Stimulated activated memory B cell treated with anti-CD40 and anti-IgM and Interleukin-4, amounts not matched to agents 10 μg/mL and 1 μg/mL and 100 μg/mL, for 72 hours (primary cell): ENCODE measurements around the gene IMMP2L.
"Not testable (repeated sequence)": the region's sequence is repeated elsewhere in the genome, so short reads cannot be mapped to it uniquely, and the experiment has no call there.

Source experiments
- ATAC-seq: fragments of 150-1000 bp; cut with Tn5 transposase; 2 replicates; pipeline ENCODE4 v1.10.0; 2021
- H3K27ac Mint-ChIP-seq: one replicate; pipeline ENCODE4 v1.8.0; 2022; ENCODE audit warnings: mild to moderate bottlenecking, mixed read lengths
- H3K27me3 Mint-ChIP-seq: one replicate; pipeline ENCODE4 v1.8.0; 2022; ENCODE audit warnings: mixed read lengths
- H3K36me3 Mint-ChIP-seq: one replicate; pipeline ENCODE4 v1.8.0; 2022; ENCODE audit warnings: mixed read lengths
- H3K4me1 Mint-ChIP-seq: one replicate; pipeline ENCODE4 v1.8.0; 2022; ENCODE audit warnings: mixed read lengths
- H3K4me3 Mint-ChIP-seq: one replicate; pipeline ENCODE4 v1.8.0; 2022; ENCODE audit warnings: mild to moderate bottlenecking, moderate library complexity, mixed read lengths
- H3K9me3 Mint-ChIP-seq: one replicate; pipeline ENCODE4 v1.8.0; 2022; ENCODE audit warnings: mixed read lengths

The IMMP2L gene

GRCh38 chr7:110947408-110947807 lies 614.9 kb downstream of the IMMP2L start:
- Mint-ChIP-seq H3K4me3 (no peak overlapping the region), H3K4me1 (no peaks in the 10 kb centered on the region), H3K27ac (no peak overlapping the region), H3K9me3 (no peaks in the 10 kb centered on the region), H3K36me3 (no peaks in the 10 kb centered on the region), H3K27me3 (no peaks in the 10 kb centered on the region)
- ATAC-seq = no peak

GRCh38 chr7:110944966-110945644 lies 617.2 kb downstream of the IMMP2L start:
- Mint-ChIP-seq H3K9me3 (no peaks in the 10 kb centered on the region), H3K4me3 (no peak overlapping the region), H3K36me3 (no peaks in the 10 kb centered on the region), H3K27me3 (no peaks in the 10 kb centered on the region), H3K4me1 (no peaks in the 10 kb centered on the region), H3K27ac (no peak overlapping the region)
- no peak for ATAC-seq

- Mint-ChIP-seq H3K27me3 (no peaks in the 10 kb centered on the region), H3K4me3 (no peak overlapping the region), H3K9me3 (no peaks in the 10 kb centered on the region), H3K4me1 (no peaks in the 10 kb centered on the region), H3K36me3 (no peaks in the 10 kb centered on the region), H3K27ac (no peak overlapping the region)
- ATAC-seq = no peak
Observed at GRCh38 chr7:110944448-110944847, 617.8 kb downstream of the IMMP2L start.

- H3K36me3 Mint-ChIP-seq = no peaks in the 10 kb centered on the region
- no peaks in the 10 kb centered on the region for H3K4me1 Mint-ChIP-seq
- ATAC-seq = no peak
- no peak overlapping the region for H3K4me3 Mint-ChIP-seq
- no peaks in the 10 kb centered on the region for H3K9me3 Mint-ChIP-seq
- H3K27me3 Mint-ChIP-seq = no peaks in the 10 kb centered on the region
- no peak overlapping the region for H3K27ac Mint-ChIP-seq
Observed at GRCh38 chr7:110943701-110944345, 618.5 kb downstream of the IMMP2L start.

GRCh38 chr7:110941385-110941784 lies 620.9 kb downstream of the IMMP2L start:
- H3K27me3 Mint-ChIP-seq = no peaks in the 10 kb centered on the region
- no peaks in the 10 kb centered on the region for H3K4me1 Mint-ChIP-seq
- H3K36me3 Mint-ChIP-seq = peaks cover 15% of the 10 kb centered on the region
- H3K27ac Mint-ChIP-seq = no peak overlapping the region
- ATAC-seq = no peak
- peaks cover 6% of the 10 kb centered on the region for H3K9me3 Mint-ChIP-seq
- H3K4me3 Mint-ChIP-seq = no peak overlapping the region

GRCh38 chr7:110940756-110941155 lies 621.5 kb downstream of the IMMP2L start:
- Mint-ChIP-seq H3K27me3 (no peaks in the 10 kb centered on the region), H3K9me3 (peaks cover 6% of the 10 kb centered on the region), H3K4me1 (no peaks in the 10 kb centered on the region), H3K4me3 (no peak overlapping the region), H3K36me3 (peaks cover 21% of the 10 kb centered on the region), H3K27ac (no peak overlapping the region)
- ATAC-seq = no peak

- peaks cover 9% of the 10 kb centered on the region for H3K9me3 Mint-ChIP-seq
- peaks cover 32% of the 10 kb centered on the region for H3K36me3 Mint-ChIP-seq
- no peak overlapping the region for H3K27ac Mint-ChIP-seq
- H3K27me3 Mint-ChIP-seq = no peaks in the 10 kb centered on the region
- no peak overlapping the region for H3K4me3 Mint-ChIP-seq
- ATAC-seq = no peak
- no peaks in the 10 kb centered on the region for H3K4me1 Mint-ChIP-seq
Observed at GRCh38 chr7:110938165-110938564, 624.1 kb downstream of the IMMP2L start.

GRCh38 chr7:110936665-110937064 lies 625.6 kb downstream of the IMMP2L start:
- H3K9me3 Mint-ChIP-seq, H3K27ac Mint-ChIP-seq, H3K4me3 Mint-ChIP-seq, H3K4me1 Mint-ChIP-seq, ATAC-seq, H3K27me3 Mint-ChIP-seq: not testable (repeated sequence)
- peaks cover 32% of the 10 kb centered on the region for H3K36me3 Mint-ChIP-seq

GRCh38 chr7:110929480-110930249 lies 632.6 kb downstream of the IMMP2L start:
- no peak for ATAC-seq
- Mint-ChIP-seq H3K9me3 (peaks cover 3% of the 10 kb centered on the region), H3K4me3 (no peak overlapping the region), H3K27me3 (no peaks in the 10 kb centered on the region), H3K27ac (no peak overlapping the region), H3K36me3 (peaks cover under 1% of the 10 kb centered on the region), H3K4me1 (peaks cover 5% of the 10 kb centered on the region)

GRCh38 chr7:110922906-110923305 lies 639.4 kb downstream of the IMMP2L start:
- H3K27ac Mint-ChIP-seq = no peak overlapping the region
- H3K4me1 Mint-ChIP-seq = peaks cover 4% of the 10 kb centered on the region
- H3K36me3 Mint-ChIP-seq = no peaks in the 10 kb centered on the region
- no peaks in the 10 kb centered on the region for H3K9me3 Mint-ChIP-seq
- H3K4me3 Mint-ChIP-seq = no peak overlapping the region
- no peaks in the 10 kb centered on the region for H3K27me3 Mint-ChIP-seq
- no peak for ATAC-seq

GRCh38 chr7:110921595-110922151 lies 640.6 kb downstream of the IMMP2L start:
- no peak overlapping the region for H3K4me3 Mint-ChIP-seq
- no peak overlapping the region for H3K27ac Mint-ChIP-seq
- H3K27me3 Mint-ChIP-seq = no peaks in the 10 kb centered on the region
- no peaks in the 10 kb centered on the region for H3K9me3 Mint-ChIP-seq
- no peaks in the 10 kb centered on the region for H3K36me3 Mint-ChIP-seq
- peaks cover 4% of the 10 kb centered on the region for H3K4me1 Mint-ChIP-seq
- no peak for ATAC-seq

GRCh38 chr7:110918949-110919548 lies 643.2 kb downstream of the IMMP2L start:
- H3K9me3 Mint-ChIP-seq = no peaks in the 10 kb centered on the region
- no peaks in the 10 kb centered on the region for H3K36me3 Mint-ChIP-seq
- peaks cover 4% of the 10 kb centered on the region for H3K4me1 Mint-ChIP-seq
- no peak overlapping the region for H3K4me3 Mint-ChIP-seq
- H3K27ac Mint-ChIP-seq = no peak overlapping the region
- ATAC-seq = no peak
- H3K27me3 Mint-ChIP-seq = no peaks in the 10 kb centered on the region

GRCh38 chr7:110914263-110914662 lies 648.0 kb downstream of the IMMP2L start:
- no peak overlapping the region for H3K4me3 Mint-ChIP-seq
- no peaks in the 10 kb centered on the region for H3K9me3 Mint-ChIP-seq
- H3K27ac Mint-ChIP-seq = no peak overlapping the region

GRCh38 chr7:110911632-110912031 lies 650.7 kb downstream of the IMMP2L start:
- H3K27me3 Mint-ChIP-seq = no peaks in the 10 kb centered on the region
- no peak for ATAC-seq
- no peak overlapping the region for H3K27ac Mint-ChIP-seq
- no peaks in the 10 kb centered on the region for H3K4me1 Mint-ChIP-seq
- peaks cover 2% of the 10 kb centered on the region for H3K9me3 Mint-ChIP-seq
- no peak overlapping the region for H3K4me3 Mint-ChIP-seq
- H3K36me3 Mint-ChIP-seq = peaks cover 4% of the 10 kb centered on the region

More at GRCh38 chr7:110914263-110914662, 648.0 kb downstream of the IMMP2L start:
- Mint-ChIP-seq H3K27me3 (no peaks in the 10 kb centered on the region), H3K4me1 (peaks cover 3% of the 10 kb centered on the region), H3K36me3 (no peaks in the 10 kb centered on the region)
- no peak for ATAC-seq

GRCh38 chr7:110909117-110909516 lies 653.2 kb downstream of the IMMP2L start:
- no peak for ATAC-seq
- Mint-ChIP-seq H3K4me3 (no peak overlapping the region), H3K4me1 (no peaks in the 10 kb centered on the region), H3K27ac (no peak overlapping the region), H3K27me3 (no peaks in the 10 kb centered on the region), H3K9me3 (peaks cover 2% of the 10 kb centered on the region), H3K36me3 (peaks cover 6% of the 10 kb centered on the region)
